Left kidney (tissue), 2 donors: ENCODE measurements around the gene IMPDH1. TPM values are rescaled to one million over a fixed set of nuclear protein-coding genes. Genes with fewer than 3 reads are reported as not detected.
A peak's percentile ranks its signal among the peaks of the same experiment; 100 is the strongest.

Experiments used
- DNase-seq: peaks from one replicate; pipeline ENCODE4 v3.0.0-alpha.2; 2013
- polyA plus RNA-seq: library from polyadenylated mRNA; unstranded; fragments of 120-200 nt; gene quantifications from one replicate; pipeline ENCODE4 v1.2.1, GENCODE V29; 2013; ENCODE audit not compliant: insufficient read length

The IMPDH1 gene
- polyA plus RNA-seq, 1 donor, result 27.2 TPM

- peak; percentile 71 for DNase-seq
Measured at GRCh38 chr7:128387216-128388144, 22.3 kb downstream of the IMPDH1 start.

- DNase-seq, result no peak
Measured at GRCh38 chr7:128385988-128386925, 23.5 kb downstream of the IMPDH1 start.

- no peak for DNase-seq
Measured at GRCh38 chr7:128384726-128385125, 25.1 kb downstream of the IMPDH1 start.

- no peak for DNase-seq
Measured at GRCh38 chr7:128383776-128384175, 26.0 kb downstream of the IMPDH1 start.

- DNase-seq, result no peak
Measured at GRCh38 chr7:128381161-128381821, 28.5 kb downstream of the IMPDH1 start.

GRCh38 chr7:128380483-128381106, 29.2 kb downstream of the IMPDH1 start:
- DNase-seq, result no peak

GRCh38 chr7:128379900-128380479, 29.8 kb downstream of the IMPDH1 start:
- no peak for DNase-seq

- no peak for DNase-seq
Measured at GRCh38 chr7:128378637-128379036, 31.1 kb downstream of the IMPDH1 start.

GRCh38 chr7:128376077-128376476, 33.7 kb downstream of the IMPDH1 start:
- DNase-seq, result no peak

- DNase-seq, result no peak
Measured at GRCh38 chr7:128374041-128374440, 35.7 kb downstream of the IMPDH1 start.

GRCh38 chr7:128373606-128374005, 36.2 kb downstream of the IMPDH1 start:
- DNase-seq, result no peak

- no peak for DNase-seq
Measured at GRCh38 chr7:128370491-128370890, 39.3 kb downstream of the IMPDH1 start.

- DNase-seq, result no peak
Measured at GRCh38 chr7:128366986-128367385, 42.8 kb downstream of the IMPDH1 start.

- DNase-seq, result no peak
Measured at GRCh38 chr7:128366300-128366699, 43.5 kb downstream of the IMPDH1 start.

GRCh38 chr7:128365432-128365831, 44.4 kb downstream of the IMPDH1 start:
- no peak for DNase-seq

- DNase-seq, result no peak
Measured at GRCh38 chr7:128364166-128364870, 45.5 kb downstream of the IMPDH1 start.

GRCh38 chr7:128363261-128363721, 46.5 kb downstream of the IMPDH1 start:
- DNase-seq, result no peak

GRCh38 chr7:128362670-128363069, 47.1 kb downstream of the IMPDH1 start:
- DNase-seq, result no peak

GRCh38 chr7:128361411-128362379, 48.1 kb downstream of the IMPDH1 start, which contains the start of gene PRRT4:
TSS of gene PRRT4 (minus strand) at chr7:128361690.
- no peak for DNase-seq
